HG02840 (cell line): Measurements from ENCODE around the gene IFIT1B.

ENCODE experiments used
- ATAC-seq: cut with Tn5 transposase; IDR thresholded peaks from one replicate; pipeline ENCODE4 v1.9.1; 2021; ENCODE audit warnings: mild to moderate bottlenecking, moderate library complexity, moderate number of reproducible peaks; ENCODE audit not compliant: unreplicated experiment, low FRiP score

IFIT1B gene

DNA sequence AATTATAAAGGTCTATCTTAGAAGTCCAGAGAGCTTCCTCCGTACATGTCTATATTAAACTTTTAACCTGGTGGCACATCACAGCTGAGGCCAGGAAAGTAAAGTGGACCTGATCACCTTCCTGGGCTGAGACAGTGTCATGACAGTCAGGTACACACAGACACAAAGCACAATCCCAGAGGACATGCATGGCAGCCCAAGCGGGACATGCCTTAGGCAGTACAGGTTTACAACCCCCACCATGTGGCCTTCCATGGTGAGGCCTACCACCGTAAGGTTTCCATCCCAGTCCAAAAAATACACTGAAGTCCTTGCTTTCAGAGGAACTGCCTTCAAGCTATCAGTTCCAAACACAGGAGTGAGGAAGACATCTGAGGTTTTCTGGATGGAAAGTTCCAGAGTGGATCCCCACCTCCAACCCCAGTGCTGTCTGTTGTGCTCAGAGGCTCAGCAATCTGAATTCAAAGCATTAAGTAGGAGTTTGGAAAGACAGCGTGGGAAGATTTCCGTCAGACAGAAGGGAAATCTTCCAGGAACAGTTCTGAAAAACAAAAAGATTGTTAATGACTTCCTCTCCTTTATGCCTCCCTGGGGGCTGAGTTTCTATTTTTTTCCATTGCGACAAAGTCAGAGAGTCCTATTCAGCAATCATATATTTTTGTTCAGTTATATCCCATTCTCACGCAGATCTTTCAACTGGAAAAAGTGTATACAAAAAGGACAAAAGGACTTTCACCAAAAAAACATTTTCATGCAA, 30.0 kb upstream of the IFIT1B start:
- no peak for ATAC-seq

DNA sequence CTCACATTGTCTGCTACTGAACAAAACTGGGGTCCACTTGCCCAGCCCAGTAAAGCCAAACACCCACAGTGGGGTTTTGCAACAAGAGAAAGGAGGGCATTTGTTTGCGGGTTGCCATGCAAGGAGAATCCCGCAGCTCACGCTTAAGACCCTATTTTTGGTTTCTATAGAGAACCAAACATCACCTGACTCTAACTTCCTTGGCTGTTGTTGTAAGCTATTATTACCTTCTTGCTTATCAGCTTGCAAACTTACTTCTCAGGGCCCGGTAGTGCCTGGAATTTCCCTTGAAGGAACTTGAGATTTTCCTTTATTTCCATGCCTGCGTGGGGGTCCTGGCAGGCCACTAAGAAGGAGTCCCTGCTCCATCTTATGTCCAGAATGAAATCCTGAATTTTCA, 29.4 kb upstream of the IFIT1B start:
- ATAC-seq, result no peak

DNA sequence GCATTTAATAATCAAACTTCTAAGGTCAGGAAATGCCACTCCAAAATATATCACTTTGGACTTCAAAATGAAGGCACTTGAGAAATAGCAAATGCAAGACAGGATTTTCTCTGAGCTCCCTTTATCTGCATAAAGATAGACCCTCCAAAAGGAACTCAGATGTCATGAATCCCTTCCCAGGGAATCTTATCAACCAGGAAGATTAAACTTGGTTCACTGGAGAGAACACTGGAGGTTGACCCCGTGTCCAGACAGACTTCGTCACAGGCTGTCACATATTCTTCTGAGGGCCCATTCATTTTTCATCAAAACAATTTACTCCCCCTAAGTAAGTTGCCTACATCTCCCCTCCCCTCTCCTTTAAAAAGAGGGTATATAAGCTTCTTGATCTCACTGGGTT, 28.9 kb upstream of the IFIT1B start:
- no peak for ATAC-seq

DNA sequence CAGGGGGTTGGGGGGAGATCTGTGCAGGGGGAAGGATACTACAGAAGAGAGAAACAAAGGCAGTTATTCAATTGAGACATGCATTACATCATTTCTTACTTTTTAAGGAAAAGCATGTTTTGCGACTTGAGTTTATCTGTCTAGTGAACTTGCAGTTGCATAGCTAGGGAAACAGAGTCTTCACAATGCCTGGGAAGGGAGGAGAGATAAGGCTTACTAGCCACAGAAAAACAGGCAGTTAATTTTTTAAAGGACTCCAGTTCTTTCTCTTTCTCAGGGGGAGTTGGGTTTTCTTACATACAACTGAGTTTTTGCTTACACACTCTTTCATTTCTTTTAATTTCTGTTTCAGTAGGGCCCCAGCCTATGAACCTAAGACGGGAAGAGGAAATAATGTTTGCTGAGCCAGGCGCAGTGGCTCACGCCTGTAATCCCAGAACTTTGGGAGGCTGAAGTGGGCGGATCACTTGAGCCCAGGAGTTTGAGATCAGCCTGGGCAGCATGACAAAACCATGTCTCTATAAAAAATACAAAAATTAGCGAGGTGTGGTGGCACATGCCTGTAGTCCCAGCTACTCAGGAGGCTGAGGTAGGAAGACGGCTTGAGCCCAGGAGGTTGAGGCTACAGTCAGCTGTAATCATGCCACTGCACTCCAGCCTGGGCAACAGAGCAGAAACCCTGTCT, 27.1 kb upstream of the IFIT1B start:
- ATAC-seq, result peak; percentile 30

DNA sequence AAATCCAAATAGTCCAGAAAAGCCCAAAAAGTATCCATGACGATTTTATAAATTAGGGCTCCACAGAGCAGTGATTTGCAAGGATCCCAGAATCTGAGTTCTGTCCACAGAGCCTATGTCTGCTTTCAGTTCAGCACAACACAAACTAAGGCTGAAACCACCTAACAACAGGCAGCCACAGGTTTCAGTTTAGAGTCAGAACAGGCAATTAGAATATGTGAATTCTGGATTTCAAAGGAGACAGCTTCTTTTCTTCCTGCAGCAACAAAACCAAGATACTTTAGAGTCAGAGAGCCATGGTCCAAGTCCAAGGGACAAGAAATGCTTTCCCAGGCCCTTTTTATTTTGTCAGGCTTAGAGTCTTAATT, 26.5 kb upstream of the IFIT1B start:
- peak; percentile 69 for ATAC-seq

DNA sequence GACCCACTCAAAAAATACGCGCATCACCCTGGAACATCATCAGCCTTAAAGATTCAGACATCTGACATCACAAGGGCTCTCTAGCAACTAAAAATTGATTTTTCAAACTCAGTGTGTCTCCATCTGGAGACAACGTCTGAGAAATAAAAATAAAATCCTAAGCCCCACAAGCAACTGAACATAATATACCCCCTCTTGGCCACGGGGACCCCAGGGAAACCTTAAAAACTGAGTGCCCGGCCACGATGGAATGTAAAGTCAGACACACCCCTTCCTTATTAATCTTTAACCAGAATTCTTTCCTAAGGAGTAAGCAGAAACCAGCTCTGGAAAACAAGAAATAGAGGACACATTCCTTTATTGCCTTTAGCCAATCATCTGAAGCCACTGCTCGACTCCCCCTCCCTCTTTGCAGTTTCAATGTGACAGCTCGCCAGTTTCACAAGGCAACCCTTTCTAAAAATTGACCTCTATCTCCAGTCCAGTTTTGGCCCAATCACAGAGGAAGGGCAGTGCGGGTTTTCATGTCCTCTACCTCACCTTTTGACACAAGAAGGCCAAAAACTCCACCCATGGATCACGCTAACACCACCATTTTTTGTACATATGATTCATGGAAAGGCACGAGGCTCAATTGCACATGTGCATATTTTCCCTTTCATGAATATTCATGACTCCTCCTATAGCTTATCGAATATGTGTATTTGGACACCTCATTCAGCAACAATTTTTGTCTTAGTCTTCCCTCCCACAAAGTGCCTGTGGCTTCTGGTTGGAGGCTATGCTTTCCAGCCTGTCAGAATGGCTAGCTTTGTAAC, 25.9 kb upstream of the IFIT1B start:
- no peak for ATAC-seq

DNA sequence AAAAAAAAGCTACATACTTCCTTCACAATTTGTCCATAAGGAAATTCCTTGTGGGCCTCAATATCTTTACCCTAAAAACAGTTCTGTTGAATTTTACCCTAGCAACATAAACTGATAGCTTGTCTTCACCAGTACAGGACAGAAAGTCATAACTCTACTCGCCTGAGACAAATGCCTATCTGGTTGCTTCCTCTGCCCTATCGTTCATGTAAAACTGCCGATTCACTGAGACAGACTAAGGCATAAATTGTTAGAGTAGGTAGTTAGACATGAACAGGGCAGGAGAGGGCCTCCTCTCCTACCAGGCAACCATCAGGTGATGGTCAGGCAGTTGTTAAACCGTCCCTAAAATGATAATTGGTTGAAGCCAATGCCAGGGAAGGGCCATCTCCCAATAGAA, 25.1 kb upstream of the IFIT1B start:
- ATAC-seq, result no peak

DNA sequence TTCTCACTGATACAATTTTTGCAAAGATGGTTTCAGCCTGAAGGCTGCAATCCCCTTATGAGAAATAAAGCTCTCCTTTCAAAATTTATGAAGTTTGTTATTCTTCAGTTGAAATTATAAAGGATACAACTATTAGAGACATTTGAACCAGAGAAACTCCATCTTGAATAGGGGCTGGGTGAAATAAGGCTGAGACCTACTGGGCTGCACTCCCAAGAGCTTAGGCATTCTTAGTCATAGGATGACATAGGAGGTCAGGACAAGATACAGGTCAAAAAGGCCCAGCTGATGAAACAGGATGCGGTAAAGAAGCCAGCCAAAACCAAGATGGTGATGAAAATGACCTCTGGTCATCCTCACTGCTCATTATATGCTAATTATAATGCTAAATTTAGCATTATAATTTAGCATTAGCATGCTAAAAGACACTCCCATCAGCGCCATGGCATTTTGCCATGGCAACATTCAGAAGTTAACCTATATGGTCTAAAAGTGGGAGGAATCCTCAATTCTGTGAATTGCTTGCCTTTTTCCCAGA, 22.4 kb upstream of the IFIT1B start:
- no peak for ATAC-seq

DNA sequence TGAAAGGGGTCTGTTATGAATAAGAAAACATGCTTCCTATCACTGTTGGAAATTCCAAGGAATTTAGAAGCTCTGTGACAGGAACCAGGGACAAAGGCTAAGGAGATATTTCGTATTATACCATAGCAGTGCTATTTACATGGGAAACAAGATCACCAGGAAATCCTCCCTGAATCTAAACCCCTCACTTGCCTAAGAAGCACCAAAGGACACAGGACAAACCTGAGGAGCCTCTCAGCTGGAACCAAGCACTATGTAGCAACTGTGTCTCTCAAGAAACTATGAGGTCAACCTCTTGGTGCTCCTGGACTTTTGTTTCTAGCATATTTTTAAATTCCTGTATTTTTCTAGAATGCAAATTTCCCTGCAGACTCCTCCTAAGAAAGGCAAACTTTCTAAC, 20.8 kb upstream of the IFIT1B start:
- no peak for ATAC-seq

DNA sequence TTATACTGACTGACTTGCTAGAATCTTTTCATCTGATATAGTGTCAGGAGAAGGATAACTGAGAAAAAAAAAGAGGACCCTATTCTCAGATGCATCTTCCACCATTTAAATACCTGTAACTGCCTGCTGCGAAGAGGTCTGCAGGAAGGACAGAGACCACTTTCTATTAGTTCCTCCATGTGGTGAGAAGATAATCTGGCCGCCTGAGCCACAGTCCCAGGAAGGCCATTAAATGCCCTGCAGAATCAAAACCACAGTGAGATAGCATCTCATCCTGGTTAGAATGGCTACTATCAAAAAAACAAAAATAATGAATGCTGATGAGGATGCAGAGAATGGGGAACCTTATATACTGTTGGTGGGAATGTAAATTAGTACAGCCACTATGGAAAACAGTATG, 19.9 kb upstream of the IFIT1B start:
- no peak for ATAC-seq

DNA sequence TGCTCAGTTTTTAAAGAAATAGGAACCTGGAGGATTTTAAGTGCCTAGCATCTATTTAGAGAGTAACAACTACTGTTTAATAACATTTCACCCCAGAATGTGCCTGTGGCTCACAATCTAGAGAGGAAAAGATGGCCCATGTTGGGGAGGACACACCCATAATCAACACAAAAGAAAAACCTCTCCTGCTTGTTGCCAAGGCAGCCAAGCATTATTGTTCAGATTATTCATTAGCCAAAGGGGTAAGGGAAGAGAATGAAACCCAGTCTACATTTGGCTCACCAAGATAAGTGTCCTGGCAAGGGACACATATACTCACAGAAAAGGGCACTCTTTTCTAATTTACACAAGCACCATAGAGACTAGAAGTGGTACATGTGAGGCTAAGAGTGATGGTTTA, 17.7 kb upstream of the IFIT1B start:
- ATAC-seq, result no peak

DNA sequence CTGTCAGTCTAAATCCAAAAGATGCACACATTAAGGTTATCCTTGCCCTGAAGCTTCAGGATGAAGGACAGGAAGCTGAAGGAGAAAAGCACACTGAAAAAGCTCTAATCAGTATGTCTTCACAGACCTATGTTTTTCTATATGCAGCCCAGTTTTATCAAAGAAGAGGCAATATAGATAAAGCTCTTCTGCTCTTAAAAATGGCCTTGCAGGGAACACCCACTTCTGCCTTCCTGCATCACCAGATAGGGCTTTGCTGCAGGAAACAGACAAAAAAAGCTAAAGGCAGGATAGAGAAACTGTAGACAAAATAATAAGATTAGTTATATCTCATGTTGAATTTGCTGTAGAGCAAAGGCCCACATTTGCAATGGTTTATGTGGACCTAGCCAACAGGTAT, 14.9 kb upstream of the IFIT1B start:
- no peak for ATAC-seq

DNA sequence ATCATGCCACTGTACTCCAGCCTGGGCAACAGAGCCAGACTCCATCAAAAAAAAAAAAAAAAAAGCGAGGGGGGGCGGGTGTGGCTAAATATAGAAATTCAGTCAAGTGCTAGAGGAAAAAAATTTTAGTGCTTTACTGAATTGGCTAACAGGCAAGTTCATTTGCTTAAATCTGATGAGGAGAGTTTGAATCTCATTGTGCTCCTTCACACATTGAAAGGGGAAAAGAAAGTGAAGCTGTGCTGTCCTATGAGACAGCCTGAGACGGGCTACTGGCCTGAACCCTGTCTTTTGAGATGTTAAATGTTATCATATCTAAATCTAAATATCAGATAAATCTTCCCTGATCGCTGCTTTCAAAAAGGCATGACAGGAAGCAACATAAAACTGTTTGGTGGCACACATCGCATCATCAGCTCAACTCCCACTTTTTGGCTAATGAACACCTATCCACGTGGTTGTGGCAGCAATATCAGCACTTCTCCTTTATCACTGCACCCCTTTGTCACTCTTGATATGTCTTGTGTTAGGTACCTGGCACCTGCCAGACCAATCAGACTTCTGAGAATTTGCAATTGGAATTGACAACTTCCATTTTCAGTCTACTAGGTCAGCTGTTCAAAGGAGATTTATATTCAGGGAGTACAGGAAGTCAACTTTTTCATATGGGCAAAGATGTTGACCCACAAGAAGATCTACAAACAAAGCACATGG, 14.0 kb upstream of the IFIT1B start:
- ATAC-seq, result no peak

DNA sequence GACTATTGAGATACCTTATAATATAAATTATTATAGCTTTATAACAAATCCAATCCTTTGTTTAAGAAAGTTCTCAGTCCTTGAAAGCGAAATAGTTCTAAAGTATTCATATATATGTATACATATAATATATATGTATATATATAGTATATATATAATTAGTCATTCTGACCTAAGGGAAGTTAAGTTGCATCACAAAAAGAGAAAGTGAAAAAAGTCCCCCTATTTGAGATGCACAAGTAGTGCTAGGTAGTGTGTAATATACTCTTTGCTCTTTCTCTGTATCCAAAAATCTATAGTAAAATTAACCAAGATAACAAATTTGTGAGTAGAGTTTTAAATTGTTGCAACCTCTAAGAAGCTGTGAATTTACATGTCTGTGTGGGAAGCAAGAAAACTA, 13.3 kb upstream of the IFIT1B start:
- no peak for ATAC-seq

DNA sequence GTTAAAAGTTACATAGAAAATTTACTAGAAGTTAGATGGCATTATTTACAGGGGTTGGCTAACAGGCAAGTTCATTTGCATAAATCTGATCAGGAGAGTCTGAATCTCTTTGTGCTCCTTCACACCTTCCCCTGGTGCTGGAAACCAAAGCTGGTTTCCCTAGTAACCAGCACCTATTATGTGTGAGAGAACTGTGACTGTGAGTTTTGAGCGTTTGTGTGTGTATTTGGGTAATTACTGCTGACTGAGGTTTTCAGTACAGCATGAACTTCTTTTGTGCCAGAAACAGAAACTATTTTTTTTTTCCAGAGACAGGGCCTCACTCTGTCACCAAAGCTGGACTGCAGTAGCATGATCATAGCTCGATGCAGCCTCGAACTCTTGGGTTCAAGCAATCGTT, 10.3 kb upstream of the IFIT1B start:
- ATAC-seq, result peak; percentile 50

DNA sequence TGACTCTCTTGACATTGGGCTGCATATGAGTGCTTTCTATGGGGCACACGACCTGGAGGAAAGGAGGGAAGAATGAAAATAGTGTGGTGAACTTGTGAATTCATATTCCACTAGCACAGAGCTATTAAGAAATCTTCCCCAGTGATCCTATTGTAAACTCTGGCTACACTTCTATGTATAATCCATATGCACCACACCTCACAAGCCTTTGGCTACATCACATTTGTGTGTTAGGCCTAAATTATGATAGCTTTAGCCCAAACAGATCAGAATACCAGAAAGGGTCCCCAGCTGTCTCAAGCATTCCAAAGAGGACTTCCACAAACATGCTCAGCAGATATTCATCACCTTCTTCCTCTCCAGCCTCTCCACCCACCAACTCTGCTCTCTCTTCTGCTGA, 9.7 kb upstream of the IFIT1B start:
- no peak for ATAC-seq

DNA sequence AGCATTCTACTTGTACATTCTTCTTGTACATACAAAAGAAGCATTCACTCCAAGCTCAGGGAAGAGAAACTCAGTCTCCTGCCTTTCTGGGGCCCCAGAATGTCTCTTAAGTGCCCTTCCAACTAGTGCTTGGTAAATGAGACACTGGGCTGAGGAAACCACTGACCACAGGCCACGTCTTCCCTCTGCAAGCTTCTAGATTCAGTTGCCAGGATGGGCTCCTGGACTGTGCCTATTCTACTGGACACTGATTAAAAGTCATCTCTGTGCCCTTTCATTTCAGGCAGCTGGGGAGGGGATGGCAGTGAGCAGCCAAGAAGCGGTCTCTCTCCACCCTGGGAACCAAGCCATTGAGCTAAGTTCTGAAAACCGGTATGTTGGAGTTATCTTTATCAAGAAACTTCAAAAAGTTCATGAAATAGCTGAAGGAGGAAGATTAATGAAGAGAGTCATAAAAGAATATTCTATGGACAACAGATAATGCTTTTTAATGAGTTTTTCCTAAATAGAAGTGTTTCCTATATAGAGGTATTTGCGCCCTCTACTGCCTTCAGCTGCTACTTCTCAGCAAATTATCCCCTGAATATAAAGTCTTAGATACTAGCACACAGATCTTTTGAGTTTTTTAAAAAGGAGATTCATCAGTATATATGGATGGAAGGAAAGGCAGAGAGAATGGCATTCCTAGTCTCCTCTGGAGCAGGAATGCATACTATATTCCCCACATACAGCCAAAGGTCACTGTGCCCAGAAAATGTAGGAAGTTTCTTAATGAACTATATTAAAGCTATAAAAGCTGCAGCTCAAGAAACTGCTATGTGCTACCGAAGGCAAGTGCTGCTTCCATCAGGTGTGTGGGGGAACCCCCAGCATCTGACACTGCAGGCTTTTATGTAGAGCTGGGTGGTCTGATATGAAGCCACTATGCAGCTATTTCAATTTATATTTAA, 8.4 kb upstream of the IFIT1B start:
- no peak for ATAC-seq

DNA sequence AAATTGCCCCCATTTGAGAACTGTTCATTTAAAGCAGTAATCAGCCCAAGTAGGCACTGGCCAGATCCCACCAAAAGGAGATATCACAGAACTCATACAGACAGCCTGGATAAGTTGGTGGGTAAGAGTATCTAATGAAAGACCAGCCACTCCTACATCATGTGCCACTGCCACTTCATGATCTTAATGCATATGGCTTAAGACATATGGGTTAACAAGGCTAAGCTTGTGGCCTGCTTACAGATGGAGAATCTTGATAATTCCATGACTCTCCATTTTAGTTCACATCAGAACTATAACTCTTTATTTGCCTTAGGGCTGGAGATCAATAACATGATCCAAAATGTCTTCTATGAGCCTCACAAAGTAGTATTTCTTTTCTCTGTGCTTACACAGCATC, 6.8 kb upstream of the IFIT1B start:
- ATAC-seq, result no peak

DNA sequence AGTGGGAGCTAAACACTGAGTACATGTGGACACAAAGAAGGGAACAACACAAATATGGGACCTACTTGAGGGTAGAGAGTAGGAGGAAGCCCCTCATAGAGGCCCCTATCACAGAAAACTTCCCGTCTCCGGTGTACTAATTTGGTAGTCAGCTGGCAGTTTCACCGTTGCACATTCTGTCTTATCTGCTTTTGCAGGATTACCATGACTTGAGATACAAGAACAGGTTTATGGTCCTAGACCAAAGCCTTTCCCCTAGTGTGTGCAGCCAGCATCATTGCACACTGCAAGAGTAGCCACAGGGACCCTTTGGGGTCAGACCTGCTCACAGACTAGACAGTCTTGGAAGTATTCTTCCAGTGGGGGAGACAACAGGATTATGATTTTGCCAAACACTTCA, 5.9 kb upstream of the IFIT1B start:
- ATAC-seq, result no peak
